SK-N-SH (cell line): ENCODE data around the gene KIF16B.

Experiments used
- EP300 ChIP-seq, 2 experiments: IDR thresholded peaks; 2 replicates each; pipeline versions ENCODE4 v1.4.0 to v1.6.1; 2012; ENCODE audit warnings: borderline replicate concordance in 1 of 2, low read depth in 1 of 2, low read length in 1 of 2
- EZH2phosphoT487 ChIP-seq: fragments of 200-600 bp; sonication (generic); IDR thresholded peaks from 2 replicates; pipeline ENCODE4 v1.6.1; 2017; ENCODE audit warnings: low read depth, mixed run types, mild to moderate bottlenecking, antibody characterized with exemption, moderate library complexity, borderline replicate concordance
- FOXM1 ChIP-seq: IDR thresholded peaks from 2 replicates; pipeline ENCODE4 v1.4.0; 2012; ENCODE audit warnings: low read depth, mild to moderate bottlenecking
- GABPA ChIP-seq: IDR thresholded peaks from 2 replicates; pipeline ENCODE4 v1.4.0; 2012; ENCODE audit warnings: low read depth, mild to moderate bottlenecking
- PBX3 ChIP-seq: IDR thresholded peaks from 2 replicates; pipeline ENCODE4; 2012
- POLR2AphosphoS5 ChIP-seq: IDR thresholded peaks from 2 replicates; pipeline ENCODE4 v1.6.1; 2012; ENCODE audit warnings: low read depth, low read length
- RCOR1 ChIP-seq: fragments of 150-350 bp; IDR thresholded peaks from 2 replicates; pipeline ENCODE4 v1.6.1; 2017; ENCODE audit warnings: antibody characterized with exemption, low read length
- SIN3A ChIP-seq: IDR thresholded peaks from 2 replicates; pipeline ENCODE4 v1.6.1; 2012; ENCODE audit warnings: low read depth, mild to moderate bottlenecking, low read length, moderate library complexity, borderline replicate concordance
- SMC3 ChIP-seq: IDR thresholded peaks from 2 replicates; pipeline ENCODE4 v1.6.1; 2012; ENCODE audit warnings: low read depth, low read length, improper control_type of control experiment
- TAF1 ChIP-seq: IDR thresholded peaks from 2 replicates; pipeline ENCODE4 v1.6.1; 2012; ENCODE audit warnings: low read depth, mild to moderate bottlenecking, low read length, moderate library complexity, borderline replicate concordance
- TCF12 ChIP-seq: IDR thresholded peaks from 2 replicates; pipeline ENCODE4 v1.4.0; 2012
- ZBTB33 ChIP-seq: IDR thresholded peaks from 2 replicates; pipeline ENCODE4 v1.4.0; 2012; ENCODE audit warnings: low read depth, borderline replicate concordance
- TF ChIP-seq, protein P1 (sequence below): fragments of 200-600 bp; sonication (generic); IDR thresholded peaks from 2 replicates; pipeline ENCODE4 v1.6.1; 2017; ENCODE audit warnings: antibody characterized with exemption, mild to moderate bottlenecking, moderate library complexity
- TF ChIP-seq, protein P2 (sequence below): IDR thresholded peaks from 2 replicates; pipeline ENCODE4 v1.6.1; 2012; ENCODE audit warnings: mild to moderate bottlenecking, low read depth, low read length, moderate library complexity

- no peak for TF ChIP-seq EZH2phosphoT487
- no peak for TF ChIP-seq GABPA
- no peak for TF ChIP-seq TCF12
- TF ChIP-seq, protein P1, sequence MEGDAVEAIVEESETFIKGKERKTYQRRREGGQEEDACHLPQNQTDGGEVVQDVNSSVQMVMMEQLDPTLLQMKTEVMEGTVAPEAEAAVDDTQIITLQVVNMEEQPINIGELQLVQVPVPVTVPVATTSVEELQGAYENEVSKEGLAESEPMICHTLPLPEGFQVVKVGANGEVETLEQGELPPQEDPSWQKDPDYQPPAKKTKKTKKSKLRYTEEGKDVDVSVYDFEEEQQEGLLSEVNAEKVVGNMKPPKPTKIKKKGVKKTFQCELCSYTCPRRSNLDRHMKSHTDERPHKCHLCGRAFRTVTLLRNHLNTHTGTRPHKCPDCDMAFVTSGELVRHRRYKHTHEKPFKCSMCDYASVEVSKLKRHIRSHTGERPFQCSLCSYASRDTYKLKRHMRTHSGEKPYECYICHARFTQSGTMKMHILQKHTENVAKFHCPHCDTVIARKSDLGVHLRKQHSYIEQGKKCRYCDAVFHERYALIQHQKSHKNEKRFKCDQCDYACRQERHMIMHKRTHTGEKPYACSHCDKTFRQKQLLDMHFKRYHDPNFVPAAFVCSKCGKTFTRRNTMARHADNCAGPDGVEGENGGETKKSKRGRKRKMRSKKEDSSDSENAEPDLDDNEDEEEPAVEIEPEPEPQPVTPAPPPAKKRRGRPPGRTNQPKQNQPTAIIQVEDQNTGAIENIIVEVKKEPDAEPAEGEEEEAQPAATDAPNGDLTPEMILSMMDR, result no peak
- TF ChIP-seq RCOR1, result no peak
- TF ChIP-seq FOXM1, result no peak
- no peak for TF ChIP-seq EP300 (IDR thresholded peaks at IDR 0.05; ENCODE audit: borderline replicate concordance in 1 of 2, low read depth in 1 of 2, low read length in 1 of 2)
- no peak for TF ChIP-seq TAF1
- TF ChIP-seq SMC3, result no peak
- no peak for TF ChIP-seq POLR2AphosphoS5
- TF ChIP-seq SIN3A, result no peak
- TF ChIP-seq, protein P2, sequence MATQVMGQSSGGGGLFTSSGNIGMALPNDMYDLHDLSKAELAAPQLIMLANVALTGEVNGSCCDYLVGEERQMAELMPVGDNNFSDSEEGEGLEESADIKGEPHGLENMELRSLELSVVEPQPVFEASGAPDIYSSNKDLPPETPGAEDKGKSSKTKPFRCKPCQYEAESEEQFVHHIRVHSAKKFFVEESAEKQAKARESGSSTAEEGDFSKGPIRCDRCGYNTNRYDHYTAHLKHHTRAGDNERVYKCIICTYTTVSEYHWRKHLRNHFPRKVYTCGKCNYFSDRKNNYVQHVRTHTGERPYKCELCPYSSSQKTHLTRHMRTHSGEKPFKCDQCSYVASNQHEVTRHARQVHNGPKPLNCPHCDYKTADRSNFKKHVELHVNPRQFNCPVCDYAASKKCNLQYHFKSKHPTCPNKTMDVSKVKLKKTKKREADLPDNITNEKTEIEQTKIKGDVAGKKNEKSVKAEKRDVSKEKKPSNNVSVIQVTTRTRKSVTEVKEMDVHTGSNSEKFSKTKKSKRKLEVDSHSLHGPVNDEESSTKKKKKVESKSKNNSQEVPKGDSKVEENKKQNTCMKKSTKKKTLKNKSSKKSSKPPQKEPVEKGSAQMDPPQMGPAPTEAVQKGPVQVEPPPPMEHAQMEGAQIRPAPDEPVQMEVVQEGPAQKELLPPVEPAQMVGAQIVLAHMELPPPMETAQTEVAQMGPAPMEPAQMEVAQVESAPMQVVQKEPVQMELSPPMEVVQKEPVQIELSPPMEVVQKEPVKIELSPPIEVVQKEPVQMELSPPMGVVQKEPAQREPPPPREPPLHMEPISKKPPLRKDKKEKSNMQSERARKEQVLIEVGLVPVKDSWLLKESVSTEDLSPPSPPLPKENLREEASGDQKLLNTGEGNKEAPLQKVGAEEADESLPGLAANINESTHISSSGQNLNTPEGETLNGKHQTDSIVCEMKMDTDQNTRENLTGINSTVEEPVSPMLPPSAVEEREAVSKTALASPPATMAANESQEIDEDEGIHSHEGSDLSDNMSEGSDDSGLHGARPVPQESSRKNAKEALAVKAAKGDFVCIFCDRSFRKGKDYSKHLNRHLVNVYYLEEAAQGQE, result no peak
- TF ChIP-seq PBX3, result no peak
- no peak for TF ChIP-seq ZBTB33
These were observed 185.6 kb downstream of the KIF16B start for GRCh38 chr20:16387666-16388065.
